Measurements from ENCODE around the gene MEX3D.

The MEX3D gene

GRCh38 chr19:1510442-1510806 lies 57.7 kb downstream of the MEX3D start:
- Histone ChIP-seq H3K9me3 (ENCODE audit: low read depth, low read length) (no peaks in the 10 kb centered on the region), H3K27ac (no peak overlapping the region), H3K4me3 (no peak overlapping the region), H3K9ac (ENCODE audit: insufficient read length) (no peak overlapping the region), H3K36me3 (ENCODE audit: insufficient read depth, low read length) (no peaks in the 10 kb centered on the region)
- DNase-seq (ENCODE audit: low read depth, low spot score) = no peak
- TF ChIP-seq POLR2AphosphoS5 (IDR thresholded peaks at IDR 0.05; ENCODE audit: borderline replicate concordance, low read depth, low read length) (no peak), EZH2 (IDR thresholded peaks at IDR 0.05) (no peak), FOXP2 (optimal IDR thresholded peaks at IDR 0.05; ENCODE audit: control extremely low read depth, extremely low read length, insufficient read depth) (no peak)

GRCh38 chr19:1509602-1510441 lies 58.3 kb downstream of the MEX3D start:
- H3K4me3 ChIP-seq = no peak overlapping the region
- no peak overlapping the region for H3K27ac ChIP-seq
- H3K9ac ChIP-seq (ENCODE audit: insufficient read length) = no peak overlapping the region
- no peak for TF ChIP-seq EZH2 (IDR thresholded peaks at IDR 0.05)
- no peak for TF ChIP-seq POLR2AphosphoS5 (IDR thresholded peaks at IDR 0.05; ENCODE audit: borderline replicate concordance, low read depth, low read length)
- no peak for TF ChIP-seq FOXP2 (optimal IDR thresholded peaks at IDR 0.05; ENCODE audit: control extremely low read depth, extremely low read length, insufficient read depth)
- no peak for DNase-seq (ENCODE audit: low read depth, low spot score)
- H3K36me3 ChIP-seq (ENCODE audit: insufficient read depth, low read length) = no peaks in the 10 kb centered on the region
- H3K9me3 ChIP-seq (ENCODE audit: low read depth, low read length) = no peaks in the 10 kb centered on the region

- H3K27ac ChIP-seq = no peak overlapping the region
- no peak for DNase-seq (ENCODE audit: low read depth, low spot score)
- TF ChIP-seq FOXP2 (optimal IDR thresholded peaks at IDR 0.05; ENCODE audit: control extremely low read depth, extremely low read length, insufficient read depth) (no peak), EZH2 (IDR thresholded peaks at IDR 0.05) (no peak), POLR2AphosphoS5 (IDR thresholded peaks at IDR 0.05; ENCODE audit: borderline replicate concordance, low read depth, low read length) (no peak)
- H3K9me3 ChIP-seq (ENCODE audit: low read depth, low read length) = no peaks in the 10 kb centered on the region
- H3K36me3 ChIP-seq (ENCODE audit: insufficient read depth, low read length) = no peaks in the 10 kb centered on the region
- H3K9ac ChIP-seq (ENCODE audit: insufficient read length) = no peak overlapping the region
- H3K4me3 ChIP-seq = peak overlapping the region; percentile 79
Measured at GRCh38 chr19:1508507-1508856, 59.6 kb downstream of the MEX3D start.

- peak; percentile 89 for DNase-seq (ENCODE audit: low read depth, low spot score)
- Histone ChIP-seq H3K36me3 (ENCODE audit: insufficient read depth, low read length) (no peaks in the 10 kb centered on the region), H3K9ac (ENCODE audit: insufficient read length) (peak overlapping the region; percentile 64), H3K4me3 (peak overlapping the region; percentile 79), H3K9me3 (ENCODE audit: low read depth, low read length) (no peaks in the 10 kb centered on the region), H3K27ac (peak overlapping the region; percentile 91)
- TF ChIP-seq FOXP2 (optimal IDR thresholded peaks at IDR 0.05; ENCODE audit: control extremely low read depth, extremely low read length, insufficient read depth) (peak; percentile 58), POLR2AphosphoS5 (IDR thresholded peaks at IDR 0.05; ENCODE audit: borderline replicate concordance, low read depth, low read length) (peak; percentile 58; the same call in 1 of the 2 replicates), EZH2 (IDR thresholded peaks at IDR 0.05) (no peak)
Measured at GRCh38 chr19:1507763-1508506, 60.2 kb downstream of the MEX3D start.

- H3K36me3 ChIP-seq (ENCODE audit: insufficient read depth, low read length) = no peaks in the 10 kb centered on the region
- DNase-seq (ENCODE audit: low read depth, low spot score) = no peak
- H3K4me3 ChIP-seq = peak overlapping the region; percentile 41; the same call in 1 of the 2 replicates
- no peak overlapping the region for H3K9ac ChIP-seq (ENCODE audit: insufficient read length)
- no peak for TF ChIP-seq FOXP2 (optimal IDR thresholded peaks at IDR 0.05; ENCODE audit: control extremely low read depth, extremely low read length, insufficient read depth)
- TF ChIP-seq EZH2 (IDR thresholded peaks at IDR 0.05) = no peak
- no peak for TF ChIP-seq POLR2AphosphoS5 (IDR thresholded peaks at IDR 0.05; ENCODE audit: borderline replicate concordance, low read depth, low read length)
- peak overlapping the region; percentile 78 for H3K27ac ChIP-seq
- no peaks in the 10 kb centered on the region for H3K9me3 ChIP-seq (ENCODE audit: low read depth, low read length)
Measured at GRCh38 chr19:1507192-1507660, 60.9 kb downstream of the MEX3D start.

GRCh38 chr19:1505991-1506881 lies 61.9 kb downstream of the MEX3D start:
- Histone ChIP-seq H3K9me3 (ENCODE audit: low read depth, low read length) (no peaks in the 10 kb centered on the region), H3K9ac (ENCODE audit: insufficient read length) (no peak overlapping the region), H3K27ac (no peak overlapping the region), H3K36me3 (ENCODE audit: insufficient read depth, low read length) (no peaks in the 10 kb centered on the region), H3K4me3 (no peak overlapping the region)
- DNase-seq (ENCODE audit: low read depth, low spot score) = no peak
- no peak for TF ChIP-seq FOXP2 (optimal IDR thresholded peaks at IDR 0.05; ENCODE audit: control extremely low read depth, extremely low read length, insufficient read depth)
- TF ChIP-seq POLR2AphosphoS5 (IDR thresholded peaks at IDR 0.05; ENCODE audit: borderline replicate concordance, low read depth, low read length) = no peak
- no peak for TF ChIP-seq EZH2 (IDR thresholded peaks at IDR 0.05)

GRCh38 chr19:1505012-1505411 lies 63.1 kb downstream of the MEX3D start:
- Histone ChIP-seq H3K4me3 (no peak overlapping the region), H3K36me3 (ENCODE audit: insufficient read depth, low read length) (no peaks in the 10 kb centered on the region), H3K27ac (no peak overlapping the region), H3K9me3 (ENCODE audit: low read depth, low read length) (no peaks in the 10 kb centered on the region), H3K9ac (ENCODE audit: insufficient read length) (no peak overlapping the region)
- DNase-seq (ENCODE audit: low read depth, low spot score) = no peak
- TF ChIP-seq FOXP2 (optimal IDR thresholded peaks at IDR 0.05; ENCODE audit: control extremely low read depth, extremely low read length, insufficient read depth) (no peak), EZH2 (IDR thresholded peaks at IDR 0.05) (no peak), POLR2AphosphoS5 (IDR thresholded peaks at IDR 0.05; ENCODE audit: borderline replicate concordance, low read depth, low read length) (no peak)
